Cardiac septum (tissue), 1 donor: Measurements from ENCODE around the gene FPR1. TPM values are rescaled to one million over a fixed set of nuclear protein-coding genes. Genes with fewer than 3 reads are reported as not detected.

Experiments used
- DNase-seq: peaks from one replicate; pipeline ENCODE4 v3.0.0-alpha.2; 2020; ENCODE audit warnings: low spot score
- intact Hi-C: fragments of 100-400 bp; cut with DNase I; formaldehyde crosslinking; loops from one replicate; pipeline ENCODE4 v1.14.0; 2022
- long read RNA-seq: library from polyadenylated mRNA; unstranded; transcript quantifications from one replicate; pipeline ENCODE4 v2.0.0, GENCODE V29; 2021
- total RNA-seq: library from RNA; stranded (reverse); fragmentation: NEBNext Ultra II Directional; extraction: Animal tissue kit (Norgen Biotek cat#: 25700); gene quantifications from one replicate; pipeline ENCODE4 v1.2.1, GENCODE V29; 2021
- donor health status: DM: no; HTN: no; CAD: no.

The FPR1 gene, protein sequence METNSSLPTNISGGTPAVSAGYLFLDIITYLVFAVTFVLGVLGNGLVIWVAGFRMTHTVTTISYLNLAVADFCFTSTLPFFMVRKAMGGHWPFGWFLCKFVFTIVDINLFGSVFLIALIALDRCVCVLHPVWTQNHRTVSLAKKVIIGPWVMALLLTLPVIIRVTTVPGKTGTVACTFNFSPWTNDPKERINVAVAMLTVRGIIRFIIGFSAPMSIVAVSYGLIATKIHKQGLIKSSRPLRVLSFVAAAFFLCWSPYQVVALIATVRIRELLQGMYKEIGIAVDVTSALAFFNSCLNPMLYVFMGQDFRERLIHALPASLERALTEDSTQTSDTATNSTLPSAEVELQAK
- 5.4 TPM for total RNA-seq
- long read RNA-seq, partial matches to known transcripts, result 0 of 6 reads
- long read RNA-seq, other reads (novel, unspliced or antisense), result 5 of 6 reads

- DNase-seq, result no peak
- intact Hi-C loops, result no loop called here
Measured at GRCh38 chr19:51751655-51752054, at the start of gene FPR1. Gene FPR1 (minus strand): TSS chr19:51751878. CDS start chr19:51746994, 4,884 bp downstream.

DNA sequence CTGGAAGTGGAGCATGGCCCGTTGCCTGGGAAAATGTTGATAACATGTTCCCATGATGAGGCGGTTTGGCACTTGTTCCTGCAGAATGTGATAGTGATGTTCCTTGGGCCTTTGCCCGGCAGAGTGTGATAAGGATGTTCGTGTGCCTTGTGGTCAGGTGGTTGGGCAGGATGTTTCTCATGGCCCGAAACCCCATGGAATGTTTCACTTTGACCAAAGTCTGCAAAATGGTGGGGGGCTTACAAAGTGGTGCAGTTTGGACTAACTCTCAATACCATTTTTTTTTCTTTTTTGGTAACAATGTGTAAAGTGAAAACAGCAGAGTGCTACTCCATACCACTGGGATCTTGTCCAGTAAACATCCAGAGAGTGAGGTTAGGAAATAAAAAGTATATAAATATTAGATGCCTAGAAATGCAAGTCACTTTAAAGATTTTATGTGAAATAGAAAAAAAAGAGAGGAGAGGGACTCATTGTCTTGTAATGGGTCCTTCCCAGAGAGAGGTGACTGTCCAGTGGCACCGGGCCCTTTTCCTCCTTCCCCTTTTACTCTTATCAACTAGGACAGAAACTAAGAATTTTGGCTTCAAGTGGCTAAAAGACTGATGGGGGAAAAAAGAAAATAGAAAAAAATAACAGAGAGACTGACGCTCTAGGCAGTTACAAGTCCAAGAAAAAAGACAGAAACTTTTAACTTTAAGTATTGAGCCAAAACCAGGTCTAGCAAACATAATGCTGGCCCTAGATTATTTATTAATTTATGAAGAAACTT is 49.0 kb upstream of the FPR1 start:
- peak; percentile 86 for DNase-seq
- intact Hi-C loops, result no loop called here

GRCh38 chr19:51799774-51800472 is 48.2 kb upstream of the FPR1 start:
- DNase-seq, result no peak
- intact Hi-C loops, result loop anchor here (2.0 to 5.0 kb wide), 2 partner anchors 98 to 111 kb away; no protein-coding TSS in a partner anchor

DNA sequence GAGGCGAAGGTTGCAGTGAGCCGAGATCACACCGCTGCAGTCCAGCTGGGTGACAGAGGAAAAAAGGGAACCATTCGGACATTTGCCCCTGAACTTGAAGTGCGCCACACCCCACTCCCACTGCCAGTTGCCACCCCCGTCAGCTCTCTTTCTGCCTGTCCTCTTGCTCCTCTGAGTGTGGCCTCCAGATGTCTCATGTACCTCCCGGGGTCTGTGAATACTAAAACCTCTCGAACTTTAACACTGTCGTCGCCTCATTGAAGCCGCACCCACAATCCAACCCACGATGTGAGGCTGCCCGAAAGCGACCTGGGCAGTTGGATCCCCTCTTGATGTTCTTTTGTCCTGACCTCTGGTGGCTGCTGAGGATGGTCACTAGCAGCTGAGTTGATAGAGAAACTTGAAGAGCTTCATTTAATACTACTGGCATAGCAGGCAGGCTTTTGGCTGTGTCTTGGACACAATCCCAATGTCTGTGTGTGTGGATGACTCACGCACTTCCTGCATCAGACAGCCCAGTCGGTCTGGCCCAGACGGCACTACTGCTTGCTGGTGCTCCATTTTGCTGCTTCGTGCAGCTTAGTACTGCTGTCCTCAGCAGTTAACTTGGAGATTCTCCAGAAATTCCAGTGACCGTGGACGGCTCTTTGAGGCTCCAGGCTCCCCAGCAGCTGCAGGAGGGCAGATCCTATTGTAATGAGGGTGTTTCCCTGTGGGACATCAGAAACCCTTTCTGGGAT is 47.5 kb upstream of the FPR1 start:
- intact Hi-C loops, result loop anchor here (2.0 to 5.0 kb wide), 2 partner anchors 97 to 110 kb away; no protein-coding TSS in a partner anchor
- peak; percentile 91 for DNase-seq

DNA sequence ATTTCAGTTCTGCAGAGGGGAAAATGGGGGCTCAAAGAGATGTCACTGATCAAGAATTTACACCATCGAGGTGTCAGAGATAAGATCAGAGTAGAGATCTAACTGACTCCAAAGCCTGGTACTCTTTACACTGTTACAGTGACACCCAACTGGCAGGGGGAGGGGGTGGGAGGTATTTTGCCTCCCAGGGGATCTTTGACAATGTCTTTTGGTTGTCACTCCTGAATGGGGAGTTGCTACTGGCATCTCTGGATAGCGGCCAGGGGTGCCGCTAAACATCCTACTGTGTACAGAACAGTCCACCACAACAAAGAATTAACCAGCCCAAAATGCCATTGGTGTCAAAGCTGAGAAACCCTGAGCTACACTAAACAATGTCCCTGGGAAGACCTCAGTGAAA is 46.4 kb upstream of the FPR1 start:
- no peak for DNase-seq
- intact Hi-C loops, result loop anchor here (2.0 to 5.0 kb wide), 2 partner anchors 96 to 109 kb away; no protein-coding TSS in a partner anchor

GRCh38 chr19:51797480-51797879 is 45.8 kb upstream of the FPR1 start:
- DNase-seq, result no peak
- intact Hi-C loops, result loop anchor here (5.0 kb wide), 1 partner anchor 95 kb away; no protein-coding TSS in a partner anchor

DNA sequence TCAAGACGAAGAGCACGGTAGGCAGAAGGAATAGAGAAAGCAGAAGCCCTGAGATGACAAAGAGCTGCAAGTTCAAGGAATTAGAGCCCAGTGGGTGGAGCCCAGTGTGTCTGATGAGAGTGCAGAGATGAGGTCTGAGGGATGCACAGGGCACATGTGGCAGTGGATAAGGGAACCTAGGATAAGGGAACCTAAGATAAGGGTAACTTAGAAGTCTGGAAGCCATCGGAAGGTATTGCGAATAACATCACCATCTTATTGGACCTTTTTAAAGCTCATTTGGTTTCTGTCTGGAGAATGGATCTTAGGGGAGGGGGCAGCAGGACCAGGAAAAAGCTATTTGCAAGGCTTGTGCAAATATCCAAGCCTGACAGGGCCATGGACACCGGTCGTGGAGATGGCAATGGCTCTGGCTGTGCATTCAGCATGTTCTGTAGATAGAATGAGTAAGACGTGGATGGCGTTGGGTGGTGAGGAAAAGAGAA is 44.6 kb upstream of the FPR1 start:
- intact Hi-C loops, result loop anchor here (5.0 kb wide), 1 partner anchor 94 kb away; no protein-coding TSS in a partner anchor

DNA sequence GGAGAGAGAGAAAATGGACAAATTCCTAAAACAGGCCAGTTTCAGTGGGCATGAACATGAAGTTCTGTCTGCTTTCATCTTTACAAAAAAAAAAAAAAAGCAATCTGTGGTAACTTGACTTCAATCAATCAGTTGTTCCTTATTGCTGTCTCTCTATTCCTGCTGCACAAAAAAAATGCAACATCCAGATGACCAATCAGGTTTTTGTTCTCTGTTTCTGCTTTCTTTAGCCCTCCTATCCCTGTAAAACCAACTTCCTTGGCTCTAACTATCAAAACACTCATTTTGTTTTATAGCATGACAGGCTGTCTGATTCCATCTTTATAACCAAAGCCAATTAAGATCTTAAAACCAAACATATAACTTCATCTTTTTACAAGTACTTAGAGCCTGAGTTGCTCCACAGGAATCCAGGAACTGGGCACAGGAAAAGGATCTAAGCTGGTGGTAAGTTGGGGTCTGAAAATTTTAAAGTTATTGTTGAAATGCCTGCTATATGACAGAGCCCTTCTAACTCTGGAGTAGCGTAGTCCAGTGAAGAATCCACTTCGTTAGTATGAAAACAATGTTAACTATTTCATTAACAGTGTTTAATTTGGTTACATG is 43.3 kb upstream of the FPR1 start, which contains the start of gene FPR3:
FPR3 (plus strand) TSS at position 273 of the 606 bp plus-strand sequence. CDS start 28,592 bp downstream, outside the sequence.
- intact Hi-C loops, result loop anchor here (5.0 kb wide), 1 partner anchor 93 kb away; no protein-coding TSS in a partner anchor
- DNase-seq, result no peak

More for the DNA sequence above, 44.6 kb upstream of the FPR1 start:
- no peak for DNase-seq

DNA sequence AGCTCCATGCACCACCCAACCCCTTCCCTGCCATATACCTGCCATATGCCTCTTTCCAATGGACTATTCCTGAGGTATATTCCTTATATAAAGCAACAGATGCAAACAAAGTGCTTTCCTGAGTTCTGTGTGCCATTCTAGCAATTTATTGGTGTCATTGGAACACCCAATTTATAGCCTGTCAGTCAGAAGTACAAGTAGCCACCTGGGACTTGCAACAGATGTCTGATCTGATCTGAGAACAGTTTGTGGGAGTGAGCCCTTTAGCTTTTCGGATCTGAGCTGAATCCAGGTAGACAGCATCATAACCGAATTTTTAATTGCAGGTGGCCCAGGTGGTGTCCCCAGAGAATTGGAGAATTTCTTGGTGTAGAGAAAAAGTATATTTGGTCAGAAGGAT is 42.3 kb upstream of the FPR1 start:
- no peak for DNase-seq
- intact Hi-C loops, result no loop called here

DNA sequence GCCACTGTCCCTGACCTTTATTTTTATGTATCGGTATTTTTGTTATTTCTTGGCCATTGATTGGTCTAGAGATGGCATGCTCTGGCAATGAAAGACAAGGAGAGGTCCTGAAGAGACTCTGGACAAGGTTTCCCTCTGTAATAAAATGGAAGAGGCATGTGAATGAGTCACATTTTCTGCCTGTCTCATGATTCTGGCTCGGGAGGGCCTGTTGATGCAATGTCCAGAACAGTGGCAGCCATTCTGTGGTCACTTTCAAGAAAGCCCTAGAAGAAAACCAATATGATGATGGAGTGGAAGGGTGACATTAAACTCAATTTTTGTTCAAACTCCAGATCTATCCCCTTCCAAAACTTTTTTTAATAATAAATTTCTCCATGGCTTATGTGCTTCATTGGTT is 41.3 kb upstream of the FPR1 start:
- no peak for DNase-seq
- intact Hi-C loops, result no loop called here

DNA sequence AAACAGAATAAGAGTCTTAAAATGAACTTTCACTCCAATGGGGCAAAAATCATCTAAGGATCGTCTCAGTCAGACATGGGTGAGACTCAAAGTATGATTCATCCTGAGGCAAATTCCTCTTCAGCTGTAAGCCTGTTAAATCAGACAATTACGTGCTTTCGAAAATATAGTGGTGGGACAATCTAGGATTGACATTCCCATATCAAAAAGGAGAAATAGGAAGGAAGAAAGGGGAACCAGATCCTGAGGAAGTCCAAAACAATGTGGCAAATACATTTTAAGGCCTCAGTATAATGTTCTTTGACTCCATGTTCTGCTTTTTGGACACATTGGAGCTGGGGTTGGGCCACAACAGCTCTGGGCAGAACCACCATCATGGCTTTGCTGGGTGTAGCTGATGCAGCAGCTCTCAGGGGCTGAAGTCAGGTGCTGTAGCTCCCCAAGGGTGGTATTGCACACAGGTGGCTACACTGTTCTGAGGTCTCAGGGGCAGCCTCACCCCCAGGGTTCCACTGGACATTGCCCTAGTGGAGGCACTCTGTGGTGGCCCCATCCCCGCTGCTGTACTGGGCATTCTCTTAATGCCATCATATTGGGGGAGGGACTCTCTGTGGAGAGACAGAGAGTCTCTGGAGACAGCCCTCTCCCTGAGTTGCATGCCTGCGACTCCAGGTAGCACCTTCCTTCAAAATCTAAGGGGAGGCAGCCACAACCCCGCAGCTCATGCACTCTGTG is 37.5 kb upstream of the FPR1 start:
- no peak for DNase-seq
- intact Hi-C loops, result no loop called here

DNA sequence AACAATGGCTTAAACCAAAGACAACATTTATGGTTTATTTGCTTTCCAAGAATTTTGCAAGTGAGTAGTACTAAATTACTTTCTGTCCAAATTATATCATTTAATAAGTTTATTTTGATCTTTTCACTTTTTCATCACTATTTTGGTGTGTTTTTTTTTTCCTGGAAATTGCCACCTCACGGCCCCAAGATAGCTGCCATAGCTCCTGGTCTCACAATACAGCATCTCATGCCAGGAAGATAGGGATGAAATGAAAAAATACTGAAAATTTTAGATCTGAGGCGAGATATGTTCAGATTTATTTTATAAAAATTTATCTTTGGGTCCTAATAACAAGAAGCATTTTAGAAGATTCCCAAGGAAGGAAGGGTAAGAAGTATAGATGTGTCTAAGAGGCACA is 36.4 kb upstream of the FPR1 start:
- intact Hi-C loops, result no loop called here
- DNase-seq, result no peak

- no peak for DNase-seq
- intact Hi-C loops, result no loop called here
Measured at GRCh38 chr19:51786646-51787494, 35.2 kb upstream of the FPR1 start.

DNA sequence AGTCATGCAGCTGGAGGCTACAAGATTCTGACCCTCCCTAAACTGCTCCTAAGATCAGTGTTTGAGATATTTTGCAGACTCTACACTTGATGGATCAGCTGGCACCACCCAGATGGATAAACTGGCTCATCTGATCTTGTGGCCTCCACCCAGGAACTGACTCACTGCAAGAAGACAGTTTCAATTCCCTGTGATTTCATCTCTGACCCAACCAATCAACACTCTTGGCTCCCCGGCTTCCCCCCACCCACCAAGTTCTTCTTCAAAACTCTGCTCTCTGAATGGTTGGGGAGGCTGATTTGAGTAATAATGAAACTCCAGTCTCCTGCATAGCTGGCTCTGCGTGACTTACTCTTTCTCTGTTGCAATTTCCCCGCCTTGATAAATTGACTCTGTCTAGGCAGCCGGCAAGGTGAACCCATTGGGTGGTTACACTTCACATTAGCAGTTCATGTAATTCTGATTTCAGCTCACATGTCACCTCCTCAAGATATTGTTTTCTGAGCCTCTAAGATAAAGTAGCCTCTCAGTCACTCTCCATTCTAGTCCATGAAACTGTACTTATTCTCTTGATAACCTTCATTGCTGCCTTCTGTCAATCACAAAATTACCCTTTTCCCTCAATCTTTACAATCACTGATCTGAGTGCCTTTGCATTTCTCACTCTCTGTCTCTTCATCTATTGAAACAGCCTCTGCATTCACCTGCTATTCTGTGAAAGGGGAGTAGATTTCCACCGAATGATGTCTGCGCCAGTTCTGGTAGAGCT is 33.4 kb upstream of the FPR1 start:
- intact Hi-C loops, result no loop called here
- no peak for DNase-seq

- intact Hi-C loops, result no loop called here
- DNase-seq, result no peak
Measured at GRCh38 chr19:51784109-51784785, 32.6 kb upstream of the FPR1 start.

- DNase-seq, result no peak
- intact Hi-C loops, result no loop called here
Measured at GRCh38 chr19:51783372-51783771, 31.7 kb upstream of the FPR1 start.
